ENCODE results near the gene ANKRD23.

GRCh38 chr2:96864343-96865091, 20.7 kb upstream of the ANKRD23 start:
- no peak for TF ChIP-seq CTCF (IDR thresholded peaks at IDR 0.05)
- TF ChIP-seq POLR2AphosphoS5 (IDR thresholded peaks at IDR 0.05), result no peak
- no peak for TF ChIP-seq EP300 (IDR thresholded peaks at IDR 0.05)
- no peak for TF ChIP-seq POLR2A (IDR thresholded peaks at IDR 0.05)
